ENCODE results near the gene RFXANK. TPM values are rescaled to one million over a fixed set of nuclear protein-coding genes. Genes with fewer than 3 reads are reported as not detected.

Gene RFXANK
- total RNA-seq, 1 experiment from 2014 or later: 111 TPM

- no peak for DNase-seq (ENCODE audit: low spot score)
Observed at GRCh38 chr19:19227217-19227616, 35.2 kb downstream of the RFXANK start.

DNA sequence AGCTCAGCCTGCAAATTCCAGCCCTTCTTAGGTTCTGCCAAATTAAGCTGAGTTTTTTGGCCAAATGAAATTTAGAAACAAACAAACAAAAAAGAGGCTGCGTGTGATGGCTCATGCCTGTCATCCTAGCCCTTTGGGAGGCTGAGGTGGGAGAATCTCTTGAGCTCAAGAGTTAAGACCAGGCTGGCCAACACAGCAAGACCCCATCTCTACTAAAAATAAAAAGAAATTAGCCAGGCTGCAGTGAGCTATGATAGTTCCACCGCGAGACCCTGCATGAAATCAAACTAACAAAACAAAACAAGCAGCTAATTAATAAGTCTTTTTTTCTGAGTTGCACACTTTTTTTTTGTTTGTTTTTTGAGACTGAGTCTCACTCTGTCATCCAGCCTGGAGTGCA lies 37.6 kb downstream of the RFXANK start:
- no peak for DNase-seq (ENCODE audit: low spot score)

DNA sequence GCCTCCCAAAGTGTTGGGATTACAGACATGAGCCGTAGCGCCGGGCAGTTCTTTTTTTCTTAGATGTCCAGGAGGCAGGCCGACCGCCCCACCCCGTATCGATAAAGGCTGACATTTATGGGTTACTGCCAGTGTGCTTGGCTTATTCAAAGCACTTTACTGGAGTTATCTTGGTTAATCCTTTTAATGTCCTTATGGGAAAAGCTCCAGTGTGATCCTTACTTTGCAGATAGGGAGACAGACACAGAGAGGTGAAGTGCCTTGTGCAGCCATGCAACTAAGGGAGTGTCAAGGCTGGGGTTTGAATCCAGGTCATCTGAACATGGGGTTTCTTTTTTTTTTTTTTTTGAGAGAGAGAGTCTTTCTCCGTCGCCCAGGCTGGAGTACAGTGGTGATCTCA lies 38.9 kb downstream of the RFXANK start:
- no peak for DNase-seq (ENCODE audit: low spot score)

GRCh38 chr19:19232261-19232721 lies 40.2 kb downstream of the RFXANK start:
- DNase-seq (ENCODE audit: low spot score): no peak

GRCh38 chr19:19234220-19234816 lies 42.3 kb downstream of the RFXANK start:
- no peak for DNase-seq (ENCODE audit: low spot score)

DNA sequence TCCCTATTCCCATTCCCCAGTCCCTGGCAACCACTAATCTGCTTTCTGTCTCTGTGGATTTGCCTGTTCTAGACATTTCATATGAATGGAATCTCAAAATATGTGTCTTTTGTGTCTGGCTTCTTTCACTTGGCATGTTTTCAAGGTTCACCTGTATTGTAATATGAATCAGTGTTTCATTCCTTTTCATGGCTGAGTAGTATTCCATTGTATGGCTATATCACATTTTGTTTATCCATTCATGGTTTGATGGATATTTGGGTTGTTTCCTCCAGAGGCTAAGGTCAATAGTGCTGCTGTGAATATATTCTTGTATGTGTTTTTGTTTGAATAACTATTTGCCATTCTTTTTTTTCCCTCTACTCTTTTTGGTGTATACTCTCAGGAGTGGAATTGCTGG lies 44.1 kb downstream of the RFXANK start:
- no peak for DNase-seq (ENCODE audit: low spot score)

DNA sequence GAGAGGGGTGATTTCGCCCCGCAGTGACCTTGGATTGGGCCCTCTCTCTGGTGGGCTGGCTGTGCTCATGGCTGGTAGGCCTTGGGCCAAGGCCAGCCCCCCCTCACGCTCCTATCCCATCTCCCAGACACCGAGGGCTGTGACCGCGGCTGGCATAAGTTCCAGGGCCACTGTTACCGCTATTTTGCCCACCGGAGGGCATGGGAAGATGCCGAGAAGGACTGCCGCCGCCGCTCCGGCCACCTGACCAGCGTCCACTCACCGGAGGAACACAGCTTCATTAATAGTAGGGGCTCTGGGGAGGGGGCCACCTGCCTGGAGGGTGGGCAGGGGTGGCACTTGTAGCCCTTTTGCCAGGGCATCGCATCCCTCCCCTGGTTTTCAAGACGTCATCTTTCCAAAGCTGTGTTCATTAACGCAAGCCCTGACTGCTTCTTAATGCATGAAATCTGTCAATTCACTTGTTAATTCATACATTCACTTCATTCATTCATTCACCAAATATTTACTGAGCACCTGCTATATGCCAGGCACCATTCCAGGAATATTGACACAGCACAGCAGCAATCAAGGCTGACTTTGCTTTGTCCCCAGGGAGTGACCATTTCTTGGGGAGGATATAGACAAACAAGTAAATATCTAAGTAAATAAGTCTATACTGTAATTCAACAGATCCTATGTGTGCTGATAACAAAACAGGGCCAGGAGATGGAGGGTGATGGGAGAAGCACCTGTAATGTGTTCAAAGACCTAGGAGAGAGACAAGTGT lies 46.3 kb downstream of the RFXANK start:
- DNase-seq (ENCODE audit: low spot score): no peak

GRCh38 chr19:19239675-19240074 lies 47.6 kb downstream of the RFXANK start:
- DNase-seq (ENCODE audit: low spot score): no peak

DNA sequence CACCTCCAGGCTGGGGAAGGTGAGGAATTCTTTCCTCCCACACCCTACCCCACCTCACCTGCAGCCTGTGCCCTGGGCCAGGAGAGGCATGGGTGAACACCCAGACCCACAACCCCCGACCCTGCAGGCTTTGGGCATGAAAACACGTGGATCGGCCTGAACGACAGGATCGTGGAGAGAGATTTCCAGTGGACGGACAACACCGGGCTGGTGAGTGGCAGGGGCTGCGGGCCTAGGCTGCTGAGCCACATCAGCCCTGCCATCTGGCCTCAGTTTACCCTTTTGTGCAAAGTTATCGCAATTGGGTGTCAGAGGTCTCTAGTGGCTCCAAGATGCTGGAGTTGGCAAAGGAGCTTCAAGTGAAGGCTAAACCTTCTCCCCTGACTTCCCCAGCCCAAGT lies 48.4 kb downstream of the RFXANK start:
- no peak for DNase-seq (ENCODE audit: low spot score)

DNA sequence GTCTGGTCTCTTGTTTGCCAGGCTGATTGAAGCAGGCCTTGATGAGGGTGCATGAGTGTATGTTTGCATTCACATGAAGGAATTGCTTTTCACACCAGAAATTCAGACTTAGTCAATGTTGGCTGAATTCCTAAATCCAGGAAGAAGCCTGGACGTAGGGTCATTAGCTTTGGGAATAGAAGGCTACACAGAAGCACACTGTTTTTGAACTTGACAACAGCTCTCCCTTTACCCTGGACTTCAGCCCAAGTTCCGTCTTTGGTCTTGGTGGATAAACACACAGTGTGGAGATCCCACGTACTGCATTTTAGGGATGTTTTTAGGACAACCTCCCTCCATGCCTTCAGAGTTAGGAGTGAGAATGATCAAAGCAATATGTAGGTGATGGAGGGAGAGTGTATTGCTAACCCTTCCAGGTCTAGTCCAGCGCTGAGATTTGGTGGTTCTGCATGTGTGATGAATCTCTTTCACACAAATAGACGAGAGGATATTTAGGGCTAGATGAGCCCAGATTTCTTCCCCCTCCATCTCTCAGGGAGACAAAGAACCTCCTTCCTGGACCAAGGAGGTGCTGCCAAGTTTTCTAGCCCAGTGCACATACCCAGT lies 58.2 kb downstream of the RFXANK start:
- DNase-seq (ENCODE audit: low spot score): no peak

Other genes starting within 250 kb of the RFXANK start
- 21.7 and 25.2 TPM in 2 replicates for gene SUGP2, start 158.7 kb upstream of the RFXANK start, total RNA-seq (2014; rRNA removed; shearing (Covaris generic))
- gene ARMC6, start 158.7 kb upstream of the RFXANK start, total RNA-seq (2014; rRNA removed; shearing (Covaris generic)): 57.7 and 62.0 TPM in 2 replicates
- 4.2 and 6.3 TPM in 2 replicates for gene SLC25A42, start 128.3 kb upstream of the RFXANK start, total RNA-seq (2014; rRNA removed; shearing (Covaris generic))
- 21.8 and 26.2 TPM in 2 replicates for gene TMEM161A, start 53.8 kb upstream of the RFXANK start, total RNA-seq (2014; rRNA removed; shearing (Covaris generic))
- gene MEF2B, start 22.0 kb upstream of the RFXANK start, total RNA-seq (2014; rRNA removed; shearing (Covaris generic)): 0.27 TPM in 1 of 2 replicates, not detected in the other
- gene BORCS8, start 106 bp upstream of the RFXANK start, total RNA-seq (2014; rRNA removed; shearing (Covaris generic)): 19.3 and 26.4 TPM in 2 replicates
- gene NR2C2AP, start 11.2 kb downstream of the RFXANK start, total RNA-seq (2014; rRNA removed; shearing (Covaris generic)): 48.1 and 50.5 TPM in 2 replicates
- not detected in 2 replicates for gene NCAN, start 19.7 kb downstream of the RFXANK start, total RNA-seq (2014; rRNA removed; shearing (Covaris generic))
- gene TM6SF2, start 81.0 kb downstream of the RFXANK start, total RNA-seq (2014; rRNA removed; shearing (Covaris generic)): not detected in 2 replicates
- gene SUGP1, start 128.3 kb downstream of the RFXANK start, total RNA-seq (2014; rRNA removed; shearing (Covaris generic)): 26.1 and 28.8 TPM in 2 replicates
- gene MAU2, start 128.6 kb downstream of the RFXANK start, total RNA-seq (2014; rRNA removed; shearing (Covaris generic)): 12.8 and 16.1 TPM in 2 replicates
- 10.9 and 30.5 TPM in 2 replicates for gene GATAD2A, start 213.4 kb downstream of the RFXANK start, total RNA-seq (2014; rRNA removed; shearing (Covaris generic))

All from H4 (cell line).